ENCODE results near the gene CSNK2A1.

Gene CSNK2A1

GRCh38 chr20:568673-569415 lies 25.3 kb upstream of the CSNK2A1 start:
- no peaks in the 10 kb centered on the region for H3K36me3 ChIP-seq (ENCODE audit: insufficient read depth, low read length)
- DNase-seq (ENCODE audit: low read depth, low spot score): no peak

GRCh38 chr20:568097-568652 lies 24.6 kb upstream of the CSNK2A1 start:
- no peak for TF ChIP-seq EZH2 (IDR thresholded peaks at IDR 0.05)
- TF ChIP-seq POLR2AphosphoS5 (IDR thresholded peaks at IDR 0.05; ENCODE audit: borderline replicate concordance, low read depth, low read length): no peak
- TF ChIP-seq FOXP2 (optimal IDR thresholded peaks at IDR 0.05; ENCODE audit: control extremely low read depth, extremely low read length, insufficient read depth): no peak
- no peak overlapping the region for H3K27ac ChIP-seq
- H3K4me3 ChIP-seq: no peak overlapping the region
- no peak overlapping the region for H3K9ac ChIP-seq (ENCODE audit: insufficient read length)
- no peaks in the 10 kb centered on the region for H3K9me3 ChIP-seq (ENCODE audit: low read depth, low read length)
- H3K36me3 ChIP-seq (ENCODE audit: insufficient read depth, low read length): no peaks in the 10 kb centered on the region
- no peak for DNase-seq (ENCODE audit: low read depth, low spot score)

More at GRCh38 chr20:568673-569415, 25.3 kb upstream of the CSNK2A1 start:
- Histone ChIP-seq H3K27ac (no peak overlapping the region), H3K9me3 (ENCODE audit: low read depth, low read length) (no peaks in the 10 kb centered on the region), H3K4me3 (no peak overlapping the region), H3K9ac (ENCODE audit: insufficient read length) (no peak overlapping the region)
- TF ChIP-seq FOXP2 (optimal IDR thresholded peaks at IDR 0.05; ENCODE audit: control extremely low read depth, extremely low read length, insufficient read depth) (no peak), EZH2 (IDR thresholded peaks at IDR 0.05) (no peak), POLR2AphosphoS5 (IDR thresholded peaks at IDR 0.05; ENCODE audit: borderline replicate concordance, low read depth, low read length) (no peak)

GRCh38 chr20:564192-564591 lies 20.6 kb upstream of the CSNK2A1 start:
- TF ChIP-seq POLR2AphosphoS5 (IDR thresholded peaks at IDR 0.05; ENCODE audit: borderline replicate concordance, low read depth, low read length): no peak
- TF ChIP-seq EZH2 (IDR thresholded peaks at IDR 0.05): no peak
- TF ChIP-seq FOXP2 (optimal IDR thresholded peaks at IDR 0.05; ENCODE audit: control extremely low read depth, extremely low read length, insufficient read depth): no peak
- H3K4me3 ChIP-seq: no peak overlapping the region
- no peaks in the 10 kb centered on the region for H3K9me3 ChIP-seq (ENCODE audit: low read depth, low read length)
- no peak overlapping the region for H3K9ac ChIP-seq (ENCODE audit: insufficient read length)
- no peak for DNase-seq (ENCODE audit: low read depth, low spot score)
- H3K27ac ChIP-seq: no peak overlapping the region
- no peaks in the 10 kb centered on the region for H3K36me3 ChIP-seq (ENCODE audit: insufficient read depth, low read length)

- Histone ChIP-seq H3K9me3 (ENCODE audit: low read depth, low read length) (no peaks in the 10 kb centered on the region), H3K36me3 (ENCODE audit: insufficient read depth, low read length) (no peaks in the 10 kb centered on the region), H3K4me3 (no peak overlapping the region), H3K27ac (no peak overlapping the region), H3K9ac (ENCODE audit: insufficient read length) (no peak overlapping the region)
- TF ChIP-seq EZH2 (IDR thresholded peaks at IDR 0.05) (no peak), POLR2AphosphoS5 (IDR thresholded peaks at IDR 0.05; ENCODE audit: borderline replicate concordance, low read depth, low read length) (no peak), FOXP2 (optimal IDR thresholded peaks at IDR 0.05; ENCODE audit: control extremely low read depth, extremely low read length, insufficient read depth) (no peak)
- DNase-seq (ENCODE audit: low read depth, low spot score): no peak
Measured at GRCh38 chr20:563187-563586, 19.6 kb upstream of the CSNK2A1 start.

- Histone ChIP-seq H3K36me3 (ENCODE audit: insufficient read depth, low read length) (no peaks in the 10 kb centered on the region), H3K9ac (ENCODE audit: insufficient read length) (no peak overlapping the region), H3K9me3 (ENCODE audit: low read depth, low read length) (no peaks in the 10 kb centered on the region), H3K27ac (no peak overlapping the region), H3K4me3 (no peak overlapping the region)
- no peak for TF ChIP-seq FOXP2 (optimal IDR thresholded peaks at IDR 0.05; ENCODE audit: control extremely low read depth, extremely low read length, insufficient read depth)
- TF ChIP-seq EZH2 (IDR thresholded peaks at IDR 0.05): no peak
- no peak for TF ChIP-seq POLR2AphosphoS5 (IDR thresholded peaks at IDR 0.05; ENCODE audit: borderline replicate concordance, low read depth, low read length)
- DNase-seq (ENCODE audit: low read depth, low spot score): no peak
Measured at GRCh38 chr20:562232-562897, 18.8 kb upstream of the CSNK2A1 start.

GRCh38 chr20:561437-562231 lies 18.0 kb upstream of the CSNK2A1 start:
- Histone ChIP-seq H3K36me3 (ENCODE audit: insufficient read depth, low read length) (no peaks in the 10 kb centered on the region), H3K9me3 (ENCODE audit: low read depth, low read length) (no peaks in the 10 kb centered on the region), H3K27ac (no peak overlapping the region), H3K4me3 (no peak overlapping the region), H3K9ac (ENCODE audit: insufficient read length) (no peak overlapping the region)
- peak; percentile 34 for DNase-seq (ENCODE audit: low read depth, low spot score)
- TF ChIP-seq EZH2 (IDR thresholded peaks at IDR 0.05) (no peak), FOXP2 (optimal IDR thresholded peaks at IDR 0.05; ENCODE audit: control extremely low read depth, extremely low read length, insufficient read depth) (no peak), POLR2AphosphoS5 (IDR thresholded peaks at IDR 0.05; ENCODE audit: borderline replicate concordance, low read depth, low read length) (no peak)

GRCh38 chr20:560680-561079 lies 17.1 kb upstream of the CSNK2A1 start:
- H3K27ac ChIP-seq: no peak overlapping the region
- no peak overlapping the region for H3K9ac ChIP-seq (ENCODE audit: insufficient read length)
- no peak for DNase-seq (ENCODE audit: low read depth, low spot score)
- TF ChIP-seq EZH2 (IDR thresholded peaks at IDR 0.05) (no peak), FOXP2 (optimal IDR thresholded peaks at IDR 0.05; ENCODE audit: control extremely low read depth, extremely low read length, insufficient read depth) (no peak), POLR2AphosphoS5 (IDR thresholded peaks at IDR 0.05; ENCODE audit: borderline replicate concordance, low read depth, low read length) (no peak)
- H3K36me3 ChIP-seq (ENCODE audit: insufficient read depth, low read length): no peaks in the 10 kb centered on the region
- no peaks in the 10 kb centered on the region for H3K9me3 ChIP-seq (ENCODE audit: low read depth, low read length)
- no peak overlapping the region for H3K4me3 ChIP-seq

GRCh38 chr20:558117-558516 lies 14.5 kb upstream of the CSNK2A1 start:
- Histone ChIP-seq H3K27ac (no peak overlapping the region), H3K9ac (ENCODE audit: insufficient read length) (no peak overlapping the region), H3K36me3 (ENCODE audit: insufficient read depth, low read length) (no peaks in the 10 kb centered on the region), H3K9me3 (ENCODE audit: low read depth, low read length) (no peaks in the 10 kb centered on the region), H3K4me3 (no peak overlapping the region)
- DNase-seq (ENCODE audit: low read depth, low spot score): no peak
- TF ChIP-seq FOXP2 (optimal IDR thresholded peaks at IDR 0.05; ENCODE audit: control extremely low read depth, extremely low read length, insufficient read depth) (no peak), POLR2AphosphoS5 (IDR thresholded peaks at IDR 0.05; ENCODE audit: borderline replicate concordance, low read depth, low read length) (no peak), EZH2 (IDR thresholded peaks at IDR 0.05) (no peak)

All from SK-N-MC (cell line).